ENCODE results near the gene RABAC1. TPM values are rescaled to one million over a fixed set of nuclear protein-coding genes. Genes with fewer than 3 reads are reported as not detected.

The RABAC1 gene
- total RNA-seq, 4 donors from 2014 or later = 168 to 206 (median 199) TPM

DNA sequence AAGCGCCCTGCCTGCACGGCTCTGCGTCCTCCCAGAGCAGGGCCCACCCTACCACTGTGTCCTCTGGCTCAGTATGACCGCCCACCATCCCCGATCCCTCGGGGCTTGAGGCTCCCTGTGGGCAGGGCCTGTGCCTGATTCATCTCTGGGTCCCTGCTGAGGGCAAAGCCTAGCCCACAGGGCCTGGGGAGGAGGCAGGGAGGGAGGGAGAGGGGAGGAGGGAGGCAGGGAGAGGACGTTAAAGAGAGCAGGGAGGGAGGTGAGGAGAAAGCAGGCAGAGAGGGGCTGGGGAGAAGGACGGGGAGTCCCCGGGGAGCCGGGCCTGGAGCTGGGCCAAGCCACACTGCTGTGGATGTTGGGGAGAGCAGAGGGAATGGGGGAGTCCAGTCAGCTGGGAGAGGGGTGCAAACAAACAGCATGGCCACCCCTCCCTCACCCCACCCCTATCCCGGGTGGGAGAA is 26.8 kb downstream of the RABAC1 start:
- TF ChIP-seq, protein P1, sequence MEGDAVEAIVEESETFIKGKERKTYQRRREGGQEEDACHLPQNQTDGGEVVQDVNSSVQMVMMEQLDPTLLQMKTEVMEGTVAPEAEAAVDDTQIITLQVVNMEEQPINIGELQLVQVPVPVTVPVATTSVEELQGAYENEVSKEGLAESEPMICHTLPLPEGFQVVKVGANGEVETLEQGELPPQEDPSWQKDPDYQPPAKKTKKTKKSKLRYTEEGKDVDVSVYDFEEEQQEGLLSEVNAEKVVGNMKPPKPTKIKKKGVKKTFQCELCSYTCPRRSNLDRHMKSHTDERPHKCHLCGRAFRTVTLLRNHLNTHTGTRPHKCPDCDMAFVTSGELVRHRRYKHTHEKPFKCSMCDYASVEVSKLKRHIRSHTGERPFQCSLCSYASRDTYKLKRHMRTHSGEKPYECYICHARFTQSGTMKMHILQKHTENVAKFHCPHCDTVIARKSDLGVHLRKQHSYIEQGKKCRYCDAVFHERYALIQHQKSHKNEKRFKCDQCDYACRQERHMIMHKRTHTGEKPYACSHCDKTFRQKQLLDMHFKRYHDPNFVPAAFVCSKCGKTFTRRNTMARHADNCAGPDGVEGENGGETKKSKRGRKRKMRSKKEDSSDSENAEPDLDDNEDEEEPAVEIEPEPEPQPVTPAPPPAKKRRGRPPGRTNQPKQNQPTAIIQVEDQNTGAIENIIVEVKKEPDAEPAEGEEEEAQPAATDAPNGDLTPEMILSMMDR (IDR thresholded peaks at IDR 0.05) = no peak
- no peak for TF ChIP-seq EP300 (IDR thresholded peaks at IDR 0.05)
- no peak for TF ChIP-seq POLR2A (IDR thresholded peaks at IDR 0.05)
- Histone ChIP-seq H3K4me3 (no peak overlapping the region), H3K4me1 (peaks cover 0 to 35% (median 12%) of the 10 kb centered on the region in 4 donors), H3K27ac (no peak overlapping the region), H3K9me3 (no peaks in the 10 kb centered on the region), H3K36me3 (no peaks in the 10 kb centered on the region), H3K27me3 (peaks cover 8 to 99% of the 10 kb centered on the region in 2 donors)
- 15 to 16% methylated on average over 11 of the region's 11 CpGs for WGBS, 2 donors
- no peak for DNase-seq (ENCODE audit: low spot score in 2 of 2)

DNA sequence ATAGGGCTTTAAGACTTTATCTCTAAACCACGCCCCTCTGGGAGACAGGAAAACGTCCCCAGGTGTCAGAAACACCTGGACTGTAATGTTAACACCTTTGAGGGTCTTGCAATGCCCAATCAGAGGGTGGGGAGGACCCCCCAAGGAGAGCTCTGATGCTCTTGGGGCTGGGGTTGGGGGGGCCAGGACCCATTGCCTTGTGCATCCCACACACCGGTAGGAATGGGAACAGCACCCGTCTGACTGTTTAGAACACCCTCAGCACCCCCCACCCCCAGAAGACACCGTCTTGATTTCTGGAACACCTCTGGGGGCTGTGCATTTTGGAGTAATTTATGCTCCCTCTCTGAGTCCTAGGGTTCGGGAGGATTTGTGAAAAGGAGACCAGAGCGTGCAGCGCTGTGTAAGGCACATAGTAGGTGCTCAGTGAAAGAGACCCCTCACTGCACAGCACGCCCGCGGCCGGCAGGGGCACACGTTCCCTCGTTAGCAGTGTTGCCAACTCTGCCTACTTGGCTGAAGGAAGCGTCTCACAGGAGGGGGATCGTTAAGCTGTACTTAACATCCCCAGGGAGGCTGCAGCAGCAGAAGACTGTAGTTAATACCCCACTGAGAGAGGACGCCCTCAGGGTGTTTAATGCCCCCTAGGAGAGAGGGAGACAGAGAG is 28.1 kb downstream of the RABAC1 start:
- TF ChIP-seq POLR2A (IDR thresholded peaks at IDR 0.05) = no peak
- TF ChIP-seq, protein P1 (IDR thresholded peaks at IDR 0.05) = no peak
- no peak for TF ChIP-seq EP300 (IDR thresholded peaks at IDR 0.05)
- H3K27me3 ChIP-seq = peaks cover 8 to 99% of the 10 kb centered on the region in 2 donors
- H3K27ac ChIP-seq = no peak overlapping the region
- no peaks in the 10 kb centered on the region for H3K9me3 ChIP-seq
- H3K36me3 ChIP-seq = no peaks in the 10 kb centered on the region
- WGBS, 2 donors = 8 to 9% methylated on average over 16 of the region's 17 CpGs
- no peak for DNase-seq (ENCODE audit: low spot score in 2 of 2)
- peaks cover 0 to 35% (median 12%) of the 10 kb centered on the region in 4 donors for H3K4me1 ChIP-seq
- no peak overlapping the region for H3K4me3 ChIP-seq

GRCh38 chr19:41930322-41930722 is 28.8 kb downstream of the RABAC1 start:
- no peak overlapping the region for H3K4me3 ChIP-seq
- DNase-seq (ENCODE audit: low spot score in 2 of 2) = no peak
- no peaks in the 10 kb centered on the region for H3K9me3 ChIP-seq
- 14 to 17% methylated on average over 7 of the region's 7 CpGs for WGBS, 2 donors
- TF ChIP-seq POLR2A (IDR thresholded peaks at IDR 0.05) = no peak
- no peak for TF ChIP-seq EP300 (IDR thresholded peaks at IDR 0.05)
- TF ChIP-seq, protein P1 (IDR thresholded peaks at IDR 0.05) = no peak
- H3K4me1 ChIP-seq = peaks cover 0 to 31% (median 11%) of the 10 kb centered on the region in 4 donors
- H3K27me3 ChIP-seq = peaks cover 8 to 99% of the 10 kb centered on the region in 2 donors
- H3K27ac ChIP-seq = no peak overlapping the region
- peaks cover 0 to 4% (median 0%) of the 10 kb centered on the region in 3 donors for H3K36me3 ChIP-seq

GRCh38 chr19:41929536-41930071 is 29.5 kb downstream of the RABAC1 start:
- H3K27me3 ChIP-seq = peaks cover 8 to 99% of the 10 kb centered on the region in 2 donors
- DNase-seq (ENCODE audit: low spot score in 2 of 2) = no peak
- H3K4me3 ChIP-seq = no peak overlapping the region
- WGBS, 2 donors = 13 to 28% methylated on average over 11 to 14 of the region's 14 CpGs
- H3K27ac ChIP-seq = no peak overlapping the region
- H3K9me3 ChIP-seq = no peaks in the 10 kb centered on the region
- peaks cover 0 to 4% (median 0%) of the 10 kb centered on the region in 3 donors for H3K36me3 ChIP-seq
- H3K4me1 ChIP-seq = peaks cover 0 to 31% (median 9%) of the 10 kb centered on the region in 4 donors
- no peak for TF ChIP-seq POLR2A (IDR thresholded peaks at IDR 0.05)
- TF ChIP-seq EP300 (IDR thresholded peaks at IDR 0.05) = no peak
- TF ChIP-seq, protein P1 (IDR thresholded peaks at IDR 0.05) = no peak

Data from tibial nerve (tissue), 4 donors.